ENCODE measurements around the gene MXD1.
"Not testable (repeated sequence)": the region's sequence is repeated elsewhere in the genome, so short reads cannot be mapped to it uniquely, and the experiment has no call there.

Gene MXD1, protein sequence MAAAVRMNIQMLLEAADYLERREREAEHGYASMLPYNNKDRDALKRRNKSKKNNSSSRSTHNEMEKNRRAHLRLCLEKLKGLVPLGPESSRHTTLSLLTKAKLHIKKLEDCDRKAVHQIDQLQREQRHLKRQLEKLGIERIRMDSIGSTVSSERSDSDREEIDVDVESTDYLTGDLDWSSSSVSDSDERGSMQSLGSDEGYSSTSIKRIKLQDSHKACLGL

GRCh38 chr2:69914950-69915945, at the start of gene MXD1:
Gene MXD1, plus strand, starts transcription at chr2:69915109. Its CDS starts 222 bp downstream, at chr2:69915331.
- DNase-seq, result no peak

GRCh38 chr2:69888451-69888850, 26.5 kb upstream of the MXD1 start:
- no peak for DNase-seq

DNA sequence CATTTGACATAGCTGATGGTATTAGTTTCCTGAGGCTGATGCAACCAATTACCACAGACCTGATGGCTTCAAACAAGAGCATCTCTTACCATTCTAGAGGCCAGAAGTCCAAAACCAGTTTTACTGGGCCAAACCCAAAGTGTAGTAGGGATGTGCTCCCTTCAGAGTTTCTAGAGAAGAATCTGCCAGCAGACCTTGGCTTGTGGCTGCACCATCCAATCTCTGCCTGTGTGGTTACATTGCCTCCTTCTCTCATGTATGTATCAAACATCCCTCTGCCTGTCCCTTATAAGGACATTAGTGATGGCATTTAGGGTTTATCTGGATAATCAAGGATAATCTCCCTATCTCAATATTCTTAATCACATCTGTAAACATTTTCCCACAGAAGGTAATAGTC, 25.6 kb upstream of the MXD1 start:
- DNase-seq, result no peak

- no peak for DNase-seq
Observed at GRCh38 chr2:69890881-69891280, 24.0 kb upstream of the MXD1 start.

GRCh38 chr2:69892838-69893424, 22.0 kb upstream of the MXD1 start:
- not testable (repeated sequence) for DNase-seq

- peak; percentile 89 for DNase-seq
Observed at GRCh38 chr2:69893684-69894551, 21.0 kb upstream of the MXD1 start, which contains the start of gene SNRNP27. Gene SNRNP27, plus strand, starts transcription at chr2:69893956. Its CDS starts 29 bp downstream, at chr2:69893985.

GRCh38 chr2:69894737-69895136, 20.2 kb upstream of the MXD1 start:
- not testable (repeated sequence) for DNase-seq

GRCh38 chr2:69902213-69902922, 12.5 kb upstream of the MXD1 start:
- no peak for DNase-seq

GRCh38 chr2:69907216-69907615, 7.7 kb upstream of the MXD1 start:
- DNase-seq, result no peak

DNA sequence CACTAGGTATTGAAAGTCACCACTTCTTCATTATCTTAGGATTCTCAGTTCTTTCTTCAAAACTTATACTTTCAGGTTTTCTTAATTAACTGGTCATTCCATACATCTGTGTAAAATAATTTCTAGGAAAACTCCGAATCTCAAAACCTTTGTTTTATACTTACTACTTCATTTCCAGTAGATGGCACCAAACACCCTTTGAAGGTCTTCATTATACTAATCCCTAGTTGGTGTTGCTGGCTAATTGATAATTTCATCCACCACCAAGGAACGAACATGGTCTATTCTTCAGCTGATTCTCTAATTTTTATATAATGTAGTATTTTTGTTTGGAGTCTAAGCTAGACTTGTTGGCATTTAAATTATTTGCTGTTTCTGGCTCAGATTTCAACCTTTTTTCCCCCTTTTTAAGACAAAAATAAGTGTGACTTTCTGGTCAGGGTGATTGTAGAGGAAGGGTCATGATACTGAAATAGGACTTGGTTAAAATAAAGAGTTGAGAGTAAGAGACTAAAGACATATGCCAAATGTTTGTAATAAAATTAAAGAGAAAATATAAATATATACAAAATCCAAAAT, 2.8 kb upstream of the MXD1 start:
- DNase-seq, result peak; percentile 58

DNA sequence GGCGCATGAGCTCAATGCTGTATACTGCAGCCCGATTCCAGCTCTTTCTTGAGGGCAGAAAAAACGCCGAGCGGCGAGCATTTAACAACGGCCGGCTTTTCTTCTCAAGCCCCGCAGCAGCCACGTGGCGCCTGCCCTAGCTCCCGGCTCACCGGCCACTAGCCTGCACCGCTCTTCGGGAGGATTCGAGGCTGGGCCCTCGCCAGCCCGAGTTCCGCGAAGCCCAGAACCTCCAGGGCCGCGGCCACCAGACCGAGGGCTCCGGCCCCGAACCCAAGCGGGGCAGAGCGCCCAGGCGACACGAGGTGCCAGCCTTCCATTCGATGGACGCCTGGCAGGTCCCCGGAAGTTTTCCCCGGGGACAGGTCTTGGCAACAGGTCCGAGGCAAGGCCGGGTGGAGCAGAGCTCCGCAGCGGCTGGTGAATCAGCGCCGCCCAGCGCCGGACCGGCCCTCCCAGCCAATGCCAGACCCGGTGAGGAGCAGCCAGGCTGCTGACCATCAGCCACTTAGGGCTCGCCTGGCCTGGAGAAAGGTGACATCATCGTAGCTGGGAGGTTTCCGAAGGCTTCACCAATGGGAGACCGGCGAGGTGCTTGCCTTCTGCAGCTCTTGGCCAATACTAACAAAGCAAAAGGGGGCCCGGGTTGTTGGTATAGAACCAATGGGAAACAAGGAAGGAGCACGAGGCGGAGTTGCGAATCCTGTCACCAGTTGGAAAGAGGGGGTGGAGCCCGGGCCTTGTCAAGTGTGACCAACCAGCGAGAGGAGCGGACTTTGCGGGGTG, 552 bp upstream of the MXD1 start:
- DNase-seq, result peak; percentile 100

DNA sequence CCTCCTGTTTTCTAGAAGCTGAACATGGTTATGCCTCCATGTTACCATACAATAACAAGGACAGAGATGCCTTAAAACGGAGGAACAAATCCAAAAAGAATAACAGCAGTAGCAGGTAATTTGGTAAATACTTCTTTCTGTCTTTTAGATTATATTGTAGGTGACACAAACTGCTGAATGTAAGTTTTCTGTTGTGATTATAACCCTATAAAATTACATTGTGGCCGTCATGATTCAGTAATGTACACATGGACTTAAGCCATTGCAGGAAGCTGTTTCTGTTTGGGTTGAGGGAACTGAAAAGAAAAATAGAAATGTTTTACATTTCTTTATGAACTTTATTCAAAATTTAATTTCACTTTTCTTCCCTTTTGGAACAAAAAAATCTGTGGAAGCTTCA, 1.2 kb downstream of the MXD1 start:
- DNase-seq, result no peak

DNA sequence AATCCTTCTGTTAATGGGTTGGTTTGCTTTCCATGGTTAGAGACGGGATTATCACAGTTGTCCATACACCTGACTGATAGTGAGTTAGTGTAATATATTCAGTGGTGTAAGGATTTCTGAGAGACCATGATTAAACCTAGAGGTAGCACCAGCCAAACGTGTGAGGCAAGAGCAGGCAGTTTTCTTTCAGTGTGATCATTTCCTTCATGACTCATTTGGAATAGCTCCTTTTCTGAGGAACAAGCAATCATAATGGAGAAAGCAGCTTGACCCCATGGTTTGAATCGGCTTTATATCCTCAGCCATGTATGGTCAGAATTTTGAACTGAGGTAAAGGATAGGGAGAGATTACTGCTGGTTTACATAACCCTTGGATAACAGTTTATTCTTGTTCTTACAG, 2.9 kb downstream of the MXD1 start:
- DNase-seq, result no peak

GRCh38 chr2:69918401-69918800, 3.5 kb downstream of the MXD1 start:
- no peak for DNase-seq

DNA sequence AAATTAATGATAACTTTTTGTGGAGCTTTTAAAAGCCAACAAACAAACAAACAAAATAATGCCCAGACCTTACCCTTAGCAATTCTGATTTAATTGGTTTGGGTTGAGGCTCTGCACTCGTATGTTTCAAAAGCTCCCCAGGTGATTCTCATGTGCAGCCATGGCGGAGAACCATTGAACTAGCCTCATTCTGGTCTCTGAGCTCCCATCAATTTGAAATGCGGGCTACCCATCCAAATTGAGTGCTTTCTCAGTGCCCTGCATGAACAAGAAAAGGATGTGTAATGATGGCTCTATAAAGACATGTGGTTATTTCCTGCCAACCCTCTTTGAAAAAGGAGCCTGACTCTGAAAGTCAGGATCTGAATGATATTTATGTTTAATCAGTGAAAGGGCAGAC, 8.2 kb downstream of the MXD1 start:
- DNase-seq, result no peak

- no peak for DNase-seq
Observed at GRCh38 chr2:69926849-69927515, 12.1 kb downstream of the MXD1 start.

DNA sequence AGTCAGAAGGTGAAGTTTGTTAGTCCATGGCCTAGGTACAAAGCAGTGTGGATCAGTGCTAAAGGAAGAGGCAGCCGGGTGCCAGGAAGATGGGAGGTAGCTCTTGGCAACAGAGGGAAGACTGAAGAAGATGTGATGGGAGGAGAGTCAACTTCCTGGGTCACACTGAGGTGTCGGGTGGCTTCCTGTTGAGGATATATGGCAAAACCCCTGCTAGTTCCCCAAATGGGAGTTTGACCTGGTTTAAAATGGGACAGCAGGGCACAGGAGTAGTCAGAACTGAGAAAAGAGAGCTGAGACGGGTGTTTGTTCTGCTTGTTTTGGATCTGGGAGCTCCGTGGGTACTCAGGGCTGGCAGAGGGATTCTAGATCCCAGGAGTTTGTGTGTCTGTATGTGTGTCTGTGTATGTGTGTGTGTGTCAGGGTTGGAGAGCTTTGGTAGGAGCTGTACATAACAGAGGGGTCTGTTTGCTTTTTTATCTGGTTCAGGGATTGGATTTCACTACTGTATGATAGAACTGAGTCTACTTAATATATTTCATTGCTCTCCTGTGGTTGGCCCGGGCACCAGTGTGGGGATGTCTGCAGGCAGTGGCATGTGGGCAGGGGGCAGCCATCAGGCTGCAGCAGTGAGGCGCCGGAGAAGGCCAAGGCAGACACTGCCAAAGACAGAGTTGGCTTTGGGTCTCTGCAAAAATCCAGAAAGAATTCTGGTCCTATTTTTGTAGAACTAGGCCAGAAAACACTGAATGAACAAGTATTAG, 17.1 kb downstream of the MXD1 start:
- DNase-seq, result no peak

GRCh38 chr2:69932596-69932922, 17.6 kb downstream of the MXD1 start:
- DNase-seq, result no peak

GRCh38 chr2:69933254-69933828, 18.4 kb downstream of the MXD1 start:
- DNase-seq, result no peak
